Epithelial cell of proximal tubule (primary cell): Measurements from ENCODE around the gene AXIN1. TPM values are rescaled to one million over a fixed set of nuclear protein-coding genes. Genes with fewer than 3 reads are reported as not detected.
"Not testable (repeated sequence)": the region's sequence is repeated elsewhere in the genome, so short reads cannot be mapped to it uniquely, and the experiment has no call there.

Experiments
- DNase-seq: peaks from one replicate; pipeline ENCODE4 v3.0.0-alpha.2; 2011; ENCODE audit warnings: low read depth
- H3K4me3 ChIP-seq: 2 replicates; pipeline ENCODE4 v1.5.1; 2011; ENCODE audit warnings: low read depth, mild to moderate bottlenecking, low read length
- total RNA-seq: library from RNA; depleted of rRNA; stranded (reverse); fragments of >200 nt; gene quantifications from 2 replicates; pipeline ENCODE4 v1.2.3, GENCODE V29; 2015
- TF ChIP-seq, protein P1 (sequence below): conservative IDR thresholded peaks from 2 replicates; pipeline ENCODE4 v1.5.1; 2012; ENCODE audit warnings: low read depth, mild to moderate bottlenecking, low read length

AXIN1 gene
- total RNA-seq, 1 donor from 2014 or later: 36.0 TPM

DNA sequence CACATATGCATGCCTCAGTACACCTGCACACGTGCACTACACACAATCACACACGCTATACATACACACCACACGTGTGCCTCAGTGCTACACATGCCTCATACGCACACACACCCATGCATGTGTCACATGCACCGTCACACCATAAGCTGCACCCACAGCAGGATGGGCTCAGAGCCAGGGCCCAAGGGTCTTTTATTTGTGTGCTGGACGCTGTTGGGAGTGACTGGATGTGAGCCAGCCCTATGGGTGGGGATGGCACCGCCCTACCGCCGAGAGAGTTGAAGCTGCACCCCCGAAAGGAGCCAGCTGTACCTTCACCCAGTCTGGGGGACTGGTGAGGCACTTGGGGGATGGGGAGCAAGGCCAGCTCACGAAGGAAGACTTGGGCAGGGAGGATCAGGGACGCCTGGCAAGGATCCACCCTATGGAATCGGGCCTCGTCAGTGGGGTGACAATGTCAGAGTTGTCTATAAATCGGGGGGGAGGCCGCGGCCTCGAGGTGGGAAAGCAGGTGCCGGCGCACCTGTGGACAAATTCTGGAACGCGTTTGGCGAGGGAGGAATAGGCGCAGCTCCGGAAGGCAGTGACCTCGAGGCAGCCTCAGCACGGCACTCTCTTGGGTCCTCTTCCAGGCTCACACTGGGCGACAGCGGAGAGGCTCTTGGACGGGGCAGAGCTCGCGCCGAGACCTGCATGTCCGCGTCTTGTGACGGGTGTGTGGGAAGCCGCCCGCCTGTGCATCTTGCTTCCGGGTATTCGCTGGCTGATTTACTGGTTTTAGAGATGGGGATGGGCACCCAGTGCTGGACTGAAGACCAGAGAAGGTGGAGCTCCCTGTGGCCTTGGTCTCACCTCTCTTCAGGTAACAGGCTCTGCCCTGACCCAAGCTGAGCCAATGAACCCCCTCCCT is 84.1 kb downstream of the AXIN1 start:
- DNase-seq: no peak
- TF ChIP-seq, protein P1, sequence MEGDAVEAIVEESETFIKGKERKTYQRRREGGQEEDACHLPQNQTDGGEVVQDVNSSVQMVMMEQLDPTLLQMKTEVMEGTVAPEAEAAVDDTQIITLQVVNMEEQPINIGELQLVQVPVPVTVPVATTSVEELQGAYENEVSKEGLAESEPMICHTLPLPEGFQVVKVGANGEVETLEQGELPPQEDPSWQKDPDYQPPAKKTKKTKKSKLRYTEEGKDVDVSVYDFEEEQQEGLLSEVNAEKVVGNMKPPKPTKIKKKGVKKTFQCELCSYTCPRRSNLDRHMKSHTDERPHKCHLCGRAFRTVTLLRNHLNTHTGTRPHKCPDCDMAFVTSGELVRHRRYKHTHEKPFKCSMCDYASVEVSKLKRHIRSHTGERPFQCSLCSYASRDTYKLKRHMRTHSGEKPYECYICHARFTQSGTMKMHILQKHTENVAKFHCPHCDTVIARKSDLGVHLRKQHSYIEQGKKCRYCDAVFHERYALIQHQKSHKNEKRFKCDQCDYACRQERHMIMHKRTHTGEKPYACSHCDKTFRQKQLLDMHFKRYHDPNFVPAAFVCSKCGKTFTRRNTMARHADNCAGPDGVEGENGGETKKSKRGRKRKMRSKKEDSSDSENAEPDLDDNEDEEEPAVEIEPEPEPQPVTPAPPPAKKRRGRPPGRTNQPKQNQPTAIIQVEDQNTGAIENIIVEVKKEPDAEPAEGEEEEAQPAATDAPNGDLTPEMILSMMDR: no peak
- H3K4me3 ChIP-seq: no peak overlapping the region

- not testable (repeated sequence) for H3K4me3 ChIP-seq
Measured at GRCh38 chr16:267562-267961, 85.0 kb downstream of the AXIN1 start.

GRCh38 chr16:266258-267164 is 86.0 kb downstream of the AXIN1 start:
- TF ChIP-seq, protein P1: no peak
- no peak for DNase-seq
- no peak overlapping the region for H3K4me3 ChIP-seq

More at GRCh38 chr16:267562-267961, 85.0 kb downstream of the AXIN1 start:
- DNase-seq: not testable (repeated sequence)

- TF ChIP-seq, protein P1: no peak
- H3K4me3 ChIP-seq: no peak overlapping the region
- DNase-seq: no peak
Measured at GRCh38 chr16:265711-266110, 86.8 kb downstream of the AXIN1 start.

DNA sequence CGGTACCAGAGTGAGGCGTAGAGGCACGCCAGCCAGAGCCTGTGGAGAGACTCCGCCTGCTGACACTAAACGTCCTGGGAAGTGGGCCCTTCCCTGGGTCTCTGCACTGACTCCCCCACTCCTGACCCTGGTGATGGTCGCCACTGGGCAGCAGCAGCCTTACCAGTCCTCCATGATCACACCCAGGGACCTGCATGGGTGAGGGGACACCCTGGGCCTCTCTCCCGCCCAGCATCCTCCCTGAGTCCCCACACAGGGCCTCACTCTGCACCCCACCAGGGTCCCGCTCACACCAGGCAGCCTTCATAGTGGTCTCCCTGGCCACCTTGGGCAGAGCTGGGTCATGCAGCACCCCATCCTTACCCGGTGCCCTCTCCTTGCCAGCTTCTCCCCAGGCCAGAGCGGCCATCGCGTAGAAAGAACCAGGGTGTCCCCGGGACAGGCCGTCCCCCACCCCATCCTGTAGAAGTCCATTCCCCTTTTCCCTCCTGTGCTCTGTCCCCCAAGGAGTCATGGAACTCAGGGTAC is 87.5 kb downstream of the AXIN1 start:
- no peak for DNase-seq
- no peak overlapping the region for H3K4me3 ChIP-seq
- TF ChIP-seq, protein P1: no peak

DNA sequence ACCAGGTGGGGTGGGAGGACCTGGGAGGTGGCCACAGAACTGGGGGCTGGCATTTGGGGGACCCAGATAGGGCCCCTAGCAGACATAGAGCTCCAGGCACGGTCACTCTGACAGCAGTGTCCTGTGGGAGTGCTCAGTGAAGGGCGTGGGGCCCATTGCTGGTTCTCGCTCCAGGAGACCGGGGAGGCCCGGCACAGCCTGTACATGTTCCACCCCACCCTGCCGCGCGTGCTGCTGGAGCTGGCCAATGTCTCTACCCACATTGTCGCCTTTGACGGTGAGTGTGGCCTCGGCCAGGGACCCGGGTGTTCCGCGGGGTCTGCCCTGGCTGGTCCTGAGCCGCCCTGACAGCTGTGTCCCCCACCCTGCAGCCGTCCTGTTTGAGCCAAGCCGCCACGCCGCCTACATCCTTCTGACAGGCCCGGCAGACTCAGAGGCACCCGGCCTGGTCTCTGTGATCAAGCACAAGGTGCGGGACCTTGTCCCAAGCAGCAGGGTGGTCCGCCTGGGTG is 88.0 kb downstream of the AXIN1 start:
- DNase-seq: no peak
- no peak overlapping the region for H3K4me3 ChIP-seq
- TF ChIP-seq, protein P1: no peak

GRCh38 chr16:263944-264343 is 88.6 kb downstream of the AXIN1 start:
- H3K4me3 ChIP-seq: no peak overlapping the region
- DNase-seq: no peak
- TF ChIP-seq, protein P1: no peak
